HepG2 (cell line): ENCODE data around the gene ZNF526. TPM values are rescaled to one million over a fixed set of nuclear protein-coding genes. Genes with fewer than 3 reads are reported as not detected.
A peak's percentile ranks its signal among the peaks of the same experiment; 100 is the strongest.

Experiments
- AHR ChIP-seq: IDR thresholded peaks from 2 replicates; pipeline ENCODE4 v1.6.1; 2018; ENCODE audit warnings: missing genetic modification reagents, missing compliant biosample characterization
- ATRX ChIP-seq: sonication (generic); formaldehyde crosslinking; IDR thresholded peaks from 2 replicates; pipeline ENCODE4 v1.4.0; 2020; ENCODE audit warnings: missing genetic modification reagents, borderline replicate concordance
- CREB3 ChIP-seq: sonication (generic); formaldehyde crosslinking; IDR thresholded peaks from 2 replicates; pipeline ENCODE4 v1.5.0; 2020; ENCODE audit warnings: missing genetic modification reagents
- CSRNP1 ChIP-seq: sonication (generic); formaldehyde crosslinking; IDR thresholded peaks from 2 replicates; pipeline ENCODE4 v1.8.1; 2023; ENCODE audit warnings: mild to moderate bottlenecking, missing genetic modification reagents
- DR1 ChIP-seq: sonication (generic); formaldehyde crosslinking; IDR thresholded peaks from 2 replicates; pipeline ENCODE4 v1.8.0; 2021; ENCODE audit warnings: mild to moderate bottlenecking, missing genetic modification reagents, inconsistent platforms
- EEA1 ChIP-seq: sonication (generic); formaldehyde crosslinking; IDR thresholded peaks from 2 replicates; pipeline ENCODE4 v1.5.1; 2020; ENCODE audit warnings: mild to moderate bottlenecking, missing genetic modification reagents, borderline replicate concordance
- GABPB1 ChIP-seq: IDR thresholded peaks from 2 replicates; pipeline ENCODE4 v1.6.1; 2016; ENCODE audit warnings: mild to moderate bottlenecking, missing genetic modification reagents, moderate library complexity, missing compliant biosample characterization
- GZF1 ChIP-seq: sonication (generic); formaldehyde crosslinking; IDR thresholded peaks from 2 replicates; pipeline ENCODE4 v1.5.1; 2020; ENCODE audit warnings: mild to moderate bottlenecking, missing genetic modification reagents
- JUNB ChIP-seq: sonication (generic); formaldehyde crosslinking; IDR thresholded peaks from 2 replicates; pipeline ENCODE4 v1.8.0; 2022; ENCODE audit warnings: missing genetic modification reagents, mild to moderate bottlenecking, borderline replicate concordance
- MXD4 ChIP-seq: IDR thresholded peaks from 2 replicates; pipeline ENCODE4 v1.6.1; 2016; ENCODE audit warnings: mild to moderate bottlenecking, missing biosample characterization, missing genetic modification reagents
- NPAS2 ChIP-seq: sonication (generic); formaldehyde crosslinking; IDR thresholded peaks from 2 replicates; pipeline ENCODE4 v1.8.0; 2022; ENCODE audit warnings: mild to moderate bottlenecking, missing genetic modification reagents, borderline replicate concordance
- TAF15 ChIP-seq: fragments of 200-400 bp; formaldehyde crosslinking; IDR thresholded peaks from one replicate; pipeline ENCODE4 v1.6.1; 2018; ENCODE audit warnings: mild to moderate bottlenecking, low read depth, low read length; ENCODE audit not compliant: poor library complexity, severe bottlenecking
- XRCC5 ChIP-seq: fragments of 200-400 bp; formaldehyde crosslinking; optimal IDR thresholded peaks from 2 replicates; pipeline ENCODE3; 2017; ENCODE audit warnings: mild to moderate bottlenecking, low read length
- ZBTB10 ChIP-seq: sonication (generic); formaldehyde crosslinking; IDR thresholded peaks from 2 replicates; pipeline ENCODE4 v1.4.0; 2020; ENCODE audit warnings: missing genetic modification reagents, borderline replicate concordance
- ZBTB42 ChIP-seq: sonication (generic); formaldehyde crosslinking; IDR thresholded peaks from 2 replicates; pipeline ENCODE4 v1.5.0; 2020; ENCODE audit warnings: mild to moderate bottlenecking, missing genetic modification reagents
- ZNF230 ChIP-seq: sonication (generic); formaldehyde crosslinking; IDR thresholded peaks from 2 replicates; pipeline ENCODE4 v1.4.0; 2020; ENCODE audit warnings: mild to moderate bottlenecking, missing genetic modification reagents
- ZNF282 ChIP-seq: fragments of 450-650 bp; IDR thresholded peaks from 2 replicates; pipeline ENCODE4 v1.6.1; 2018; ENCODE audit not compliant: partially characterized antibody
- ZNF558 ChIP-seq: sonication (generic); formaldehyde crosslinking; IDR thresholded peaks from 2 replicates; pipeline ENCODE4 v1.9.0; 2022; ENCODE audit warnings: mild to moderate bottlenecking, missing genetic modification reagents, borderline replicate concordance
- ZNF678 ChIP-seq: sonication (generic); formaldehyde crosslinking; IDR thresholded peaks from 2 replicates; pipeline ENCODE4 v1.4.0; 2020; ENCODE audit warnings: mild to moderate bottlenecking, missing genetic modification reagents
- ZNF746 ChIP-seq: sonication (generic); formaldehyde crosslinking; IDR thresholded peaks from 2 replicates; pipeline ENCODE4 v1.8.0; 2022; ENCODE audit warnings: mild to moderate bottlenecking, missing genetic modification reagents
- ZNF768 ChIP-seq: sonication (generic); formaldehyde crosslinking; IDR thresholded peaks from 2 replicates; pipeline ENCODE4 v1.4.0; 2020; ENCODE audit warnings: missing genetic modification reagents
- ZNF775 ChIP-seq: sonication (generic); formaldehyde crosslinking; IDR thresholded peaks from 2 replicates; pipeline ENCODE4 v1.4.0; 2020; ENCODE audit warnings: missing genetic modification reagents, mild to moderate bottlenecking, moderate library complexity, borderline replicate concordance
- ZSCAN12 ChIP-seq: sonication (generic); formaldehyde crosslinking; IDR thresholded peaks from 2 replicates; pipeline ENCODE4 v1.9.0; 2021; ENCODE audit warnings: mild to moderate bottlenecking, missing genetic modification reagents
- polyA plus RNA-seq, 8 experiments: library from polyadenylated mRNA; depleted of rRNA in 3 of 8; stranded (reverse) in 7 of 8; unstranded in 1 of 8; fragments of >200 nt; fragmentation: Illumina TruSeq in 4 of 8; extraction: Trizol in 4 of 8; gene quantifications; 2 replicates each; pipeline versions ENCODE4 v1.2.1 to v1.2.3, GENCODE V29; 2011 to 2016; ENCODE audit warnings: low read depth in 4 of 8, missing spikeins in 1 of 8, mixed read lengths in 1 of 8; ENCODE audit not compliant: insufficient read depth in 1 of 8
- total RNA-seq, 5 experiments: library from RNA; depleted of rRNA; stranded (reverse); fragments of >200 nt; fragmentation: Illumina TruSeq; extraction: Trizol; gene quantifications; 2 replicates each; pipeline ENCODE4 v1.2.3, GENCODE V29; 2016; ENCODE audit warnings: low read depth in 1 of 5

The ZNF526 gene
- total and polyA plus RNA-seq, 2 of the 13 experiments (the other 11 are each of a cell fraction or from before 2014, with no cell fraction given), result 3.3 to 8.4 TPM

GRCh38 chr19:42216653-42217519 lies 3.2 kb upstream of the ZNF526 start (continued):
- TF ChIP-seq ZNF558 (CRISPR knock-in tag), result 0 out of 2 replicates have a peak, but pooled peaks have one; percentile 17
- TF ChIP-seq ATRX (CRISPR knock-in tag), result no peak
- no peak for TF ChIP-seq ZNF230
- no peak for TF ChIP-seq GZF1
- TF ChIP-seq ZNF775 (CRISPR knock-in tag), result 0 out of 2 replicates have a peak, but pooled peaks have one; percentile 35
- no peak for TF ChIP-seq ZSCAN12 (CRISPR knock-in tag)
- TF ChIP-seq EEA1, result 0 out of 2 replicates have a peak, but pooled peaks have one; percentile 24
- TF ChIP-seq ZNF282, result no peak
- TF ChIP-seq CSRNP1 (CRISPR knock-in tag), result no peak
- no peak for TF ChIP-seq JUNB
- 0 out of 2 replicates have a peak, but pooled peaks have one; percentile 16 for TF ChIP-seq ZBTB10 (CRISPR knock-in tag)
- TF ChIP-seq ZNF768, result 0 out of 2 replicates have a peak, but pooled peaks have one; percentile 25
- no peak for TF ChIP-seq DR1 (CRISPR knock-in tag)
- no peak for TF ChIP-seq NPAS2 (CRISPR knock-in tag)
- 0 out of 2 replicates have a peak, but pooled peaks have one; percentile 36 for TF ChIP-seq ZNF746 (CRISPR knock-in tag)
- no peak; the same call in 1 of the 2 replicates for TF ChIP-seq GABPB1 (CRISPR knock-in tag)
- TF ChIP-seq XRCC5, result peak; percentile 37
- 0 out of 2 replicates have a peak, but pooled peaks have one; percentile 63 for TF ChIP-seq MXD4 (CRISPR knock-in tag)
- TF ChIP-seq ZNF678 (CRISPR knock-in tag), result no peak
- 0 out of 2 replicates have a peak, but pooled peaks have one; percentile 12 for TF ChIP-seq CREB3 (CRISPR knock-in tag)
- TF ChIP-seq AHR, result 0 out of 2 replicates have a peak, but pooled peaks have one; percentile 19
- no peak for TF ChIP-seq TAF15
- TF ChIP-seq ZBTB42 (CRISPR knock-in tag), result 0 out of 2 replicates have a peak, but pooled peaks have one; percentile 8
